ENCODE data around the gene HOXD4. TPM values are rescaled to one million over a fixed set of nuclear protein-coding genes. Genes with fewer than 3 reads are reported as not detected.

HOXD4 gene
- polyA plus RNA-seq, 1 of the 3 experiments (the other 2 are of a cell fraction), result 1.0 TPM

DNA sequence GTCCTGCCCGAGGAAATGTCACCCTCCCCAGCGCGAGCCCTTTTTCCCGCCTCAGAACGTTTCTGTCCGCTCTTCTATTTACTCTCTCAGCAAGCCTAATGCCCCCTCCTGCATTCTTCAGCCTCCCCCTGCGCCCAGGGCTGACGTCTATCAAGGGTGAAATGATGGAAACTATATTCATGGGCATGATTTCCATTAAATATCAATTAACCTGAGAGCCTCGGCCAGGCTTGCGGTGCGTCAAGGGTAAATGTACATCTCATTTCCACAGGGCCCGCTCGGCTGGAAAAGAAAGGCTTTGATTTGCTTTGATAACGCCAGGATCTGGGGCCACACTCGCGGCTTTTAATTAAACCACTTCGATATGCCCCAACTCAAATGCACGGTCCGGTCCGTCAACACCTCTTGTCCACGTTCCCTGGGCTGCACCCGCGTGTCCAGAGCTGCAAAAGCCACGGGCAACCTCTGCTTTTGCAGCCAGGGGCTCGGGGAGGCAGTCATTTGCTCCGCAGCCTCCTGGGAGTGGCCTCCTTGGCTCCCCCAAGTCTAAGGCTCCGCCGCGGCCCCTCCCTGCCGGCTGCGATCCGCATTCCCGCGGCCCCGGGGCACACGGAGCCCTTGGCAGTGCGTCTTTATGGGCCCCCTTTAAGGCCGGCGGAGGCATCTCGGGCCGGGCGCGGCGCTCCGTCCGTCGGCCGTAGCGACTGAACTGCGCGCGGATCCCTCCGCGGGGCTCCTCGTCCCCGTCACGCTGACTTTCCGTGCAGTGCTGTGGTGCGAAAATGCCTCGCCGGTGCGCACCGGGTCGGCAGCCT, 22.2 kb upstream of the HOXD4 start, which contains the start of gene HOXD8 (continued):
- TF ChIP-seq, protein P1, sequence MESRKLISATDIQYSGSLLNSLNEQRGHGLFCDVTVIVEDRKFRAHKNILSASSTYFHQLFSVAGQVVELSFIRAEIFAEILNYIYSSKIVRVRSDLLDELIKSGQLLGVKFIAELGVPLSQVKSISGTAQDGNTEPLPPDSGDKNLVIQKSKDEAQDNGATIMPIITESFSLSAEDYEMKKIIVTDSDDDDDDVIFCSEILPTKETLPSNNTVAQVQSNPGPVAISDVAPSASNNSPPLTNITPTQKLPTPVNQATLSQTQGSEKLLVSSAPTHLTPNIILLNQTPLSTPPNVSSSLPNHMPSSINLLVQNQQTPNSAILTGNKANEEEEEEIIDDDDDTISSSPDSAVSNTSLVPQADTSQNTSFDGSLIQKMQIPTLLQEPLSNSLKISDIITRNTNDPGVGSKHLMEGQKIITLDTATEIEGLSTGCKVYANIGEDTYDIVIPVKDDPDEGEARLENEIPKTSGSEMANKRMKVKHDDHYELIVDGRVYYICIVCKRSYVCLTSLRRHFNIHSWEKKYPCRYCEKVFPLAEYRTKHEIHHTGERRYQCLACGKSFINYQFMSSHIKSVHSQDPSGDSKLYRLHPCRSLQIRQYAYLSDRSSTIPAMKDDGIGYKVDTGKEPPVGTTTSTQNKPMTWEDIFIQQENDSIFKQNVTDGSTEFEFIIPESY (IDR thresholded peaks at IDR 0.05; ENCODE audit: borderline replicate concordance, low read depth), result no peak
- TF ChIP-seq, protein P2, sequence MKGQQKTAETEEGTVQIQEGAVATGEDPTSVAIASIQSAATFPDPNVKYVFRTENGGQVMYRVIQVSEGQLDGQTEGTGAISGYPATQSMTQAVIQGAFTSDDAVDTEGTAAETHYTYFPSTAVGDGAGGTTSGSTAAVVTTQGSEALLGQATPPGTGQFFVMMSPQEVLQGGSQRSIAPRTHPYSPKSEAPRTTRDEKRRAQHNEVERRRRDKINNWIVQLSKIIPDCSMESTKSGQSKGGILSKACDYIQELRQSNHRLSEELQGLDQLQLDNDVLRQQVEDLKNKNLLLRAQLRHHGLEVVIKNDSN (IDR thresholded peaks at IDR 0.05; ENCODE audit: borderline replicate concordance, low read depth), result no peak
- TF ChIP-seq EZH2phosphoT487 (IDR thresholded peaks at IDR 0.05; ENCODE audit: borderline replicate concordance, low read depth), result no peak
- TF ChIP-seq, protein P3, sequence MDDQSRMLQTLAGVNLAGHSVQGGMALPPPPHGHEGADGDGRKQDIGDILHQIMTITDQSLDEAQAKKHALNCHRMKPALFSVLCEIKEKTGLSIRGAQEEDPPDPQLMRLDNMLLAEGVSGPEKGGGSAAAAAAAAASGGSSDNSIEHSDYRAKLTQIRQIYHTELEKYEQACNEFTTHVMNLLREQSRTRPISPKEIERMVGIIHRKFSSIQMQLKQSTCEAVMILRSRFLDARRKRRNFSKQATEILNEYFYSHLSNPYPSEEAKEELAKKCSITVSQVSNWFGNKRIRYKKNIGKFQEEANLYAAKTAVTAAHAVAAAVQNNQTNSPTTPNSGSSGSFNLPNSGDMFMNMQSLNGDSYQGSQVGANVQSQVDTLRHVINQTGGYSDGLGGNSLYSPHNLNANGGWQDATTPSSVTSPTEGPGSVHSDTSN (IDR thresholded peaks at IDR 0.05), result peak; percentile 88
- peak; percentile 97 for TF ChIP-seq CHD2 (IDR thresholded peaks at IDR 0.05; ENCODE audit: low read length, partially characterized antibody)
- TF ChIP-seq POLR2AphosphoS5 (IDR thresholded peaks at IDR 0.05; ENCODE audit: low read depth, low read length), result peak; percentile 47
- TF ChIP-seq NFIC (IDR thresholded peaks at IDR 0.05; ENCODE audit: borderline replicate concordance), result peak; percentile 60
- no peak for TF ChIP-seq RAD21 (IDR thresholded peaks at IDR 0.05; ENCODE audit: low read length)
- no peak for TF ChIP-seq ELF1 (IDR thresholded peaks at IDR 0.05)
- TF ChIP-seq FOXJ3 (CRISPR knock-in tag; IDR thresholded peaks at IDR 0.05), result peak; percentile 48; the same call in 1 of the 2 replicates
- TF ChIP-seq EP300 (IDR thresholded peaks at IDR 0.05; ENCODE audit: borderline replicate concordance in 1 of 2, low read depth in 1 of 2, low read length in 1 of 2), result peak in 1 of 2 experiments; percentile 56; a peak in 1 of 4 replicates
- TF ChIP-seq TCF12 (IDR thresholded peaks at IDR 0.05), result peak; percentile 16; the same call in 1 of the 2 replicates
- no peak for TF ChIP-seq FOSL2 (IDR thresholded peaks at IDR 0.05; ENCODE audit: borderline replicate concordance, low read depth)
- peak; percentile 32; the same call in 1 of the 2 replicates for TF ChIP-seq SMC3 (IDR thresholded peaks at IDR 0.05; ENCODE audit: low read depth, low read length)
- no peak for TF ChIP-seq FOXM1 (IDR thresholded peaks at IDR 0.05; ENCODE audit: low read depth)
- TF ChIP-seq, protein P4, sequence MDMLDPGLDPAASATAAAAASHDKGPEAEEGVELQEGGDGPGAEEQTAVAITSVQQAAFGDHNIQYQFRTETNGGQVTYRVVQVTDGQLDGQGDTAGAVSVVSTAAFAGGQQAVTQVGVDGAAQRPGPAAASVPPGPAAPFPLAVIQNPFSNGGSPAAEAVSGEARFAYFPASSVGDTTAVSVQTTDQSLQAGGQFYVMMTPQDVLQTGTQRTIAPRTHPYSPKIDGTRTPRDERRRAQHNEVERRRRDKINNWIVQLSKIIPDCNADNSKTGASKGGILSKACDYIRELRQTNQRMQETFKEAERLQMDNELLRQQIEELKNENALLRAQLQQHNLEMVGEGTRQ (IDR thresholded peaks at IDR 0.05; ENCODE audit: borderline replicate concordance, low read depth, low read length), result no peak
- TF ChIP-seq RXRA (IDR thresholded peaks at IDR 0.05; ENCODE audit: borderline replicate concordance, low read depth), result no peak
- TF ChIP-seq MEF2A (IDR thresholded peaks at IDR 0.05; ENCODE audit: borderline replicate concordance, low read depth), result peak; percentile 36; the same call in 1 of the 2 replicates
- TF ChIP-seq TAF1 (IDR thresholded peaks at IDR 0.05; ENCODE audit: borderline replicate concordance, low read depth, low read length), result peak; percentile 85
- TF ChIP-seq JUND (IDR thresholded peaks at IDR 0.05), result peak; percentile 25; the same call in 1 of the 2 replicates
- no peak for TF ChIP-seq GABPA (IDR thresholded peaks at IDR 0.05; ENCODE audit: low read depth)
- TF ChIP-seq TEAD4 (IDR thresholded peaks at IDR 0.05; ENCODE audit: borderline replicate concordance, insufficient read depth), result peak; percentile 48; the same call in 1 of the 2 replicates

All from SK-N-SH (cell line).